Hepatocyte (in vitro differentiated cells): ENCODE measurements around the gene C1QTNF2.

Experiments used
- EZH2 ChIP-seq: fragments of 200-600 bp; sonication (generic); IDR thresholded peaks from 2 replicates; pipeline ENCODE4 v1.6.1; 2016; ENCODE audit warnings: antibody characterized with exemption, mild to moderate bottlenecking, borderline replicate concordance
- EZH2phosphoT487 ChIP-seq: fragments of 200-600 bp; sonication (generic); IDR thresholded peaks from one replicate; pipeline ENCODE4 v1.6.1; 2018; ENCODE audit warnings: antibody characterized with exemption, mild to moderate bottlenecking, low read depth, moderate library complexity; ENCODE audit not compliant: unreplicated experiment, severe bottlenecking
- TF ChIP-seq, protein P1 (sequence below): fragments of 200-600 bp; sonication (generic); IDR thresholded peaks from 2 replicates; pipeline ENCODE4 v1.5.1; 2016; ENCODE audit warnings: antibody characterized with exemption, mild to moderate bottlenecking; ENCODE audit not compliant: poor library complexity

DNA sequence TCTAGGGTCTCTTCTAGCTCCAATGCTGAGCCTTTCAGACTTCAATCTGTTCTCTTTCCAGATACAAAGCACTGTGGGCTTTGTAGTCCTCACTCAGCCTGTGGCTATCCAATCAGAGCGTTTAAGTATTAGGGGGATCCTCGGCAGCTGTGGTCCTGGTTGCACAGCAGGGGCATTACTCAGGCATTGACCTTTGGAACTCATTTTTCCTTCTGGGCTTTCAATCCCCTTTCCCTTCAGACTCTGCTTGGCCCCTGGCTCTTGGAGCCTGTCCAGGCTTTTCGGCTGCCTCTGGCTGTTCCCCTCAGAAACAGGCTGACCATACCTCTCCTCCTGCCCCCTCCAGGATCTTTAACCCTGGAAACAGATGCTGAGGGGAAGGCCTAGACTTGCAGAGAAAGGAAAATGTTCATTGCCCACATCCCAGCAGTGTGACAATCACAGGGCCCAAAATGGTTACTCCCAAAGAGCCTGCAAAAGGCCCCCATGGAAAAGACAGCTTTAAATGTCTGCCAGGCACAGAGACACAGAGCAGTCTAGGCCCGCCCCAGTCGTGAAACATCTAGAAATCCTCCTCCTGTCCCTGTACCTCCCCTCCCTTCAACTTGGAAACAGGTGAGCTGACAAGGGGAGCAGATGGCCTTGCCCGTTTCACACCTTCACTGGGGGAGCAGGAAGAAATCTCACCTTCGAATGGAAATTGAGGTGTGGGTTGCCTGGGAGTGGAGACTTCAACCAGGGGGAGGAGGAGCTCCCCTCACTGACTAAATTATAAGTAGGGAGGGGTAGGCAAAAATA is 13.7 kb downstream of the C1QTNF2 start:
- TF ChIP-seq, protein P1, sequence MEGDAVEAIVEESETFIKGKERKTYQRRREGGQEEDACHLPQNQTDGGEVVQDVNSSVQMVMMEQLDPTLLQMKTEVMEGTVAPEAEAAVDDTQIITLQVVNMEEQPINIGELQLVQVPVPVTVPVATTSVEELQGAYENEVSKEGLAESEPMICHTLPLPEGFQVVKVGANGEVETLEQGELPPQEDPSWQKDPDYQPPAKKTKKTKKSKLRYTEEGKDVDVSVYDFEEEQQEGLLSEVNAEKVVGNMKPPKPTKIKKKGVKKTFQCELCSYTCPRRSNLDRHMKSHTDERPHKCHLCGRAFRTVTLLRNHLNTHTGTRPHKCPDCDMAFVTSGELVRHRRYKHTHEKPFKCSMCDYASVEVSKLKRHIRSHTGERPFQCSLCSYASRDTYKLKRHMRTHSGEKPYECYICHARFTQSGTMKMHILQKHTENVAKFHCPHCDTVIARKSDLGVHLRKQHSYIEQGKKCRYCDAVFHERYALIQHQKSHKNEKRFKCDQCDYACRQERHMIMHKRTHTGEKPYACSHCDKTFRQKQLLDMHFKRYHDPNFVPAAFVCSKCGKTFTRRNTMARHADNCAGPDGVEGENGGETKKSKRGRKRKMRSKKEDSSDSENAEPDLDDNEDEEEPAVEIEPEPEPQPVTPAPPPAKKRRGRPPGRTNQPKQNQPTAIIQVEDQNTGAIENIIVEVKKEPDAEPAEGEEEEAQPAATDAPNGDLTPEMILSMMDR: no peak
- TF ChIP-seq EZH2: no peak
- TF ChIP-seq EZH2phosphoT487: no peak
